Measurements from ENCODE around the gene GPR107.
"Not testable (repeated sequence)": the region's sequence is repeated elsewhere in the genome, so short reads cannot be mapped to it uniquely, and the experiment has no call there.

The GPR107 gene

GRCh38 chr9:130010151-130010988 lies 43.3 kb upstream of the GPR107 start:
- H3K27ac ChIP-seq (ENCODE audit: low read depth, low read length): no peak overlapping the region
- no peak overlapping the region for H3K23ac ChIP-seq (ENCODE audit: low read length)
- H2BK120ac ChIP-seq (ENCODE audit: low read depth, low read length): no peak overlapping the region
- WGBS (ENCODE audit: extremely low coverage, insufficient coverage, low lambda C conversion rate): no CpG with 5 or more reads among the region's 5 CpGs
- no peak overlapping the region for H3K4me2 ChIP-seq (ENCODE audit: low read length)
- H3K56ac ChIP-seq (ENCODE audit: low read length): no peak overlapping the region
- H4K5ac ChIP-seq (ENCODE audit: low read length): no peak overlapping the region
- no peak for DNase-seq
- H3K79me1 ChIP-seq (ENCODE audit: low read length): no peaks in the 10 kb centered on the region
- H3K27me3 ChIP-seq (ENCODE audit: insufficient read depth, low read length, poor library complexity): no peaks in the 10 kb centered on the region
- no peaks in the 10 kb centered on the region for H3K4me1 ChIP-seq (ENCODE audit: control insufficient read depth, low read depth, low read length)
- H4K8ac ChIP-seq (ENCODE audit: low read depth, low read length): no peak overlapping the region
- no peak overlapping the region for H3K4me3 ChIP-seq (ENCODE audit: low read length)
- no peak overlapping the region for H3K18ac ChIP-seq (ENCODE audit: low read length)
- no peak overlapping the region for H3K4ac ChIP-seq (ENCODE audit: low read depth, low read length)
- no peak overlapping the region for H3K9ac ChIP-seq (ENCODE audit: low read length)
- H2BK15ac ChIP-seq (replicated peaks; ENCODE audit: low read depth): no peak overlapping the region
- H3K36me3 ChIP-seq (ENCODE audit: control insufficient read depth, insufficient read depth, low read length): no peaks in the 10 kb centered on the region
- no peaks in the 10 kb centered on the region for H3K79me2 ChIP-seq (ENCODE audit: control insufficient read depth, insufficient read depth, low read length)
- H2AK5ac ChIP-seq (ENCODE audit: low read length): no peak overlapping the region
- H2BK5ac ChIP-seq (ENCODE audit: low read length): no peak overlapping the region

GRCh38 chr9:130013326-130013725 lies 40.4 kb upstream of the GPR107 start:
- no peak overlapping the region for H2BK15ac ChIP-seq (replicated peaks; ENCODE audit: low read depth)
- H3K79me2 ChIP-seq (ENCODE audit: control insufficient read depth, insufficient read depth, low read length): no peaks in the 10 kb centered on the region
- H2AK5ac ChIP-seq (ENCODE audit: low read length): no peak overlapping the region
- no peaks in the 10 kb centered on the region for H3K4me1 ChIP-seq (ENCODE audit: control insufficient read depth, low read depth, low read length)
- no peak for DNase-seq
- H3K56ac ChIP-seq (ENCODE audit: low read length): no peak overlapping the region
- H2BK5ac ChIP-seq (ENCODE audit: low read length): no peak overlapping the region
- no peak overlapping the region for H3K4me2 ChIP-seq (ENCODE audit: low read length)
- H4K5ac ChIP-seq (ENCODE audit: low read length): no peak overlapping the region
- H3K36me3 ChIP-seq (ENCODE audit: control insufficient read depth, insufficient read depth, low read length): no peaks in the 10 kb centered on the region
- H3K23ac ChIP-seq (ENCODE audit: low read length): no peak overlapping the region
- H3K9ac ChIP-seq (ENCODE audit: low read length): no peak overlapping the region
- no peak overlapping the region for H4K8ac ChIP-seq (ENCODE audit: low read depth, low read length)
- no peak overlapping the region for H3K4me3 ChIP-seq (ENCODE audit: low read length)
- H3K27me3 ChIP-seq (ENCODE audit: insufficient read depth, low read length, poor library complexity): no peaks in the 10 kb centered on the region
- no peak overlapping the region for H3K27ac ChIP-seq (ENCODE audit: low read depth, low read length)
- H3K4ac ChIP-seq (ENCODE audit: low read depth, low read length): no peak overlapping the region
- H2BK120ac ChIP-seq (ENCODE audit: low read depth, low read length): no peak overlapping the region
- no peaks in the 10 kb centered on the region for H3K79me1 ChIP-seq (ENCODE audit: low read length)
- WGBS (ENCODE audit: extremely low coverage, insufficient coverage, low lambda C conversion rate): no CpG with 5 or more reads among the region's 2 CpGs
- H3K18ac ChIP-seq (ENCODE audit: low read length): no peak overlapping the region

- no peaks in the 10 kb centered on the region for H3K36me3 ChIP-seq (ENCODE audit: control insufficient read depth, insufficient read depth, low read length)
- H3K79me1 ChIP-seq (ENCODE audit: low read length): no peaks in the 10 kb centered on the region
- no peak overlapping the region for H4K8ac ChIP-seq (ENCODE audit: low read depth, low read length)
- H3K23ac ChIP-seq (ENCODE audit: low read length): no peak overlapping the region
- no peak overlapping the region for H3K18ac ChIP-seq (ENCODE audit: low read length)
- H2BK5ac ChIP-seq (ENCODE audit: low read length): no peak overlapping the region
- H4K5ac ChIP-seq (ENCODE audit: low read length): no peak overlapping the region
- no peak overlapping the region for H2BK120ac ChIP-seq (ENCODE audit: low read depth, low read length)
- H3K4me3 ChIP-seq (ENCODE audit: low read length): no peak overlapping the region
- no peak overlapping the region for H3K9ac ChIP-seq (ENCODE audit: low read length)
- H2AK5ac ChIP-seq (ENCODE audit: low read length): no peak overlapping the region
- no peaks in the 10 kb centered on the region for H3K27me3 ChIP-seq (ENCODE audit: insufficient read depth, low read length, poor library complexity)
- H3K4me1 ChIP-seq (ENCODE audit: control insufficient read depth, low read depth, low read length): no peaks in the 10 kb centered on the region
- no peak overlapping the region for H3K4ac ChIP-seq (ENCODE audit: low read depth, low read length)
- no peak for DNase-seq
- H3K27ac ChIP-seq (ENCODE audit: low read depth, low read length): no peak overlapping the region
- H3K79me2 ChIP-seq (ENCODE audit: control insufficient read depth, insufficient read depth, low read length): no peaks in the 10 kb centered on the region
- no CpG with 5 or more reads among the region's 5 CpGs for WGBS (ENCODE audit: extremely low coverage, insufficient coverage, low lambda C conversion rate)
- no peak overlapping the region for H3K56ac ChIP-seq (ENCODE audit: low read length)
- no peak overlapping the region for H2BK15ac ChIP-seq (replicated peaks; ENCODE audit: low read depth)
- H3K4me2 ChIP-seq (ENCODE audit: low read length): no peak overlapping the region
Observed at GRCh38 chr9:130015353-130016019, 38.2 kb upstream of the GPR107 start.

- H3K27me3 ChIP-seq (ENCODE audit: insufficient read depth, low read length, poor library complexity): no peaks in the 10 kb centered on the region
- no peak overlapping the region for H3K18ac ChIP-seq (ENCODE audit: low read length)
- H3K4me2 ChIP-seq (ENCODE audit: low read length): no peak overlapping the region
- no peak overlapping the region for H3K9ac ChIP-seq (ENCODE audit: low read length)
- WGBS (ENCODE audit: extremely low coverage, insufficient coverage, low lambda C conversion rate): no CpG with 5 or more reads among the region's 2 CpGs
- H4K5ac ChIP-seq (ENCODE audit: low read length): no peak overlapping the region
- no peak overlapping the region for H3K4me3 ChIP-seq (ENCODE audit: low read length)
- H3K36me3 ChIP-seq (ENCODE audit: control insufficient read depth, insufficient read depth, low read length): no peaks in the 10 kb centered on the region
- no peak overlapping the region for H2BK5ac ChIP-seq (ENCODE audit: low read length)
- no peak overlapping the region for H3K56ac ChIP-seq (ENCODE audit: low read length)
- no peak overlapping the region for H2BK120ac ChIP-seq (ENCODE audit: low read depth, low read length)
- no peak overlapping the region for H4K8ac ChIP-seq (ENCODE audit: low read depth, low read length)
- no peaks in the 10 kb centered on the region for H3K4me1 ChIP-seq (ENCODE audit: control insufficient read depth, low read depth, low read length)
- no peaks in the 10 kb centered on the region for H3K79me2 ChIP-seq (ENCODE audit: control insufficient read depth, insufficient read depth, low read length)
- H3K23ac ChIP-seq (ENCODE audit: low read length): no peak overlapping the region
- H3K4ac ChIP-seq (ENCODE audit: low read depth, low read length): no peak overlapping the region
- no peak overlapping the region for H2BK15ac ChIP-seq (replicated peaks; ENCODE audit: low read depth)
- no peak overlapping the region for H3K27ac ChIP-seq (ENCODE audit: low read depth, low read length)
- no peak for DNase-seq
- no peaks in the 10 kb centered on the region for H3K79me1 ChIP-seq (ENCODE audit: low read length)
- H2AK5ac ChIP-seq (ENCODE audit: low read length): no peak overlapping the region
Observed at GRCh38 chr9:130017076-130017475, 36.6 kb upstream of the GPR107 start.

GRCh38 chr9:130017510-130017909 lies 36.2 kb upstream of the GPR107 start:
- H2BK120ac ChIP-seq (ENCODE audit: low read depth, low read length); H3K4ac ChIP-seq (ENCODE audit: low read depth, low read length); H3K18ac ChIP-seq (ENCODE audit: low read length); H2AK5ac ChIP-seq (ENCODE audit: low read length); H4K5ac ChIP-seq (ENCODE audit: low read length); H3K9ac ChIP-seq (ENCODE audit: low read length); H3K56ac ChIP-seq (ENCODE audit: low read length); H3K23ac ChIP-seq (ENCODE audit: low read length); H2BK15ac ChIP-seq (replicated peaks; ENCODE audit: low read depth); H3K27me3 ChIP-seq (ENCODE audit: insufficient read depth, low read length, poor library complexity); H3K79me2 ChIP-seq (ENCODE audit: control insufficient read depth, insufficient read depth, low read length); H4K8ac ChIP-seq (ENCODE audit: low read depth, low read length); H3K4me1 ChIP-seq (ENCODE audit: control insufficient read depth, low read depth, low read length); H3K27ac ChIP-seq (ENCODE audit: low read depth, low read length); H3K36me3 ChIP-seq (ENCODE audit: control insufficient read depth, insufficient read depth, low read length); H3K4me3 ChIP-seq (ENCODE audit: low read length); DNase-seq; H3K79me1 ChIP-seq (ENCODE audit: low read length); H2BK5ac ChIP-seq (ENCODE audit: low read length); H3K4me2 ChIP-seq (ENCODE audit: low read length): not testable (repeated sequence)
- WGBS (ENCODE audit: extremely low coverage, insufficient coverage, low lambda C conversion rate): no CpG with 5 or more reads among the region's 8 CpGs

Data from mesendoderm (in vitro differentiated cells).